A673 (cell line): ENCODE results near the gene KCNN1. TPM values are rescaled to one million over a fixed set of nuclear protein-coding genes. Genes with fewer than 3 reads are reported as not detected.
A peak's percentile ranks its signal among the peaks of the same experiment; 100 is the strongest.
"Not testable (repeated sequence)": the region's sequence is repeated elsewhere in the genome, so short reads cannot be mapped to it uniquely, and the experiment has no call there.

Source experiments
- BruUV-seq: library from RNA; stranded (reverse); fragments of 400-500 nt; replicated peaks from 2 replicates; lab custom pipeline; 2021; lab: Mats Ljungman, UMichigan
- CTCF ChIA-PET: fragments of 300-600 bp; sonication (Branson Sonifier 250); formaldehyde crosslinking; loops from one replicate; lab custom pipeline; 2022; ENCODE audit warnings: antibody characterized with exemption; lab: Charles Lee
- POLR2A ChIA-PET: fragments of 300-600 bp; sonication (Branson Sonifier 250); formaldehyde crosslinking; loops from one replicate; lab custom pipeline; 2022; ENCODE audit warnings: antibody characterized with exemption; ENCODE audit not compliant: low non-redundant PET; lab: Charles Lee
- DNase-seq: peaks from one replicate; pipeline ENCODE4 v3.0.0-alpha.2; 2015; ENCODE audit warnings: low spot score
- H3K27ac ChIP-seq: fragments of 200-600 bp; sonication (generic); 2 replicates; pipeline ENCODE4 v1.5.1; 2016; ENCODE audit warnings: mixed run types, low read depth, mild to moderate bottlenecking, mixed read lengths, antibody characterized with exemption, low read length; ENCODE audit not compliant: poor library complexity, severe bottlenecking
- H3K27me3 ChIP-seq: fragments of 200-600 bp; sonication (generic); replicated peaks from 2 replicates; pipeline ENCODE4 v1.6.1; 2017; ENCODE audit warnings: mixed run types, low read depth, mild to moderate bottlenecking, mixed read lengths, antibody characterized with exemption, low read length; ENCODE audit not compliant: insufficient read depth, poor library complexity
- H3K36me3 ChIP-seq: fragments of 200-600 bp; sonication (generic); 2 replicates; pipeline ENCODE4 v1.6.1; 2016; ENCODE audit warnings: mixed run types, mild to moderate bottlenecking, mixed read lengths, antibody characterized with exemption, low read length; ENCODE audit not compliant: insufficient read depth, poor library complexity, severe bottlenecking
- H3K4me1 ChIP-seq: fragments of 200-600 bp; sonication (generic); 2 replicates; pipeline ENCODE4 v1.6.1; 2017; ENCODE audit warnings: mixed run types, mild to moderate bottlenecking, mixed read lengths, antibody characterized with exemption, low read length; ENCODE audit not compliant: insufficient read depth, poor library complexity, severe bottlenecking
- H3K4me3 ChIP-seq: fragments of 200-600 bp; sonication (generic); 2 replicates; pipeline ENCODE4 v1.5.1; 2016; ENCODE audit warnings: low read depth, mixed run types, mild to moderate bottlenecking, mixed read lengths, low read length; ENCODE audit not compliant: poor library complexity, severe bottlenecking
- H3K9me3 ChIP-seq: fragments of 200-600 bp; sonication (generic); 2 replicates; pipeline ENCODE4 v1.6.1; 2016; ENCODE audit warnings: mixed run types, low read depth, mild to moderate bottlenecking, mixed read lengths, antibody characterized with exemption, low read length; ENCODE audit not compliant: poor library complexity, severe bottlenecking
- CTCF ChIP-seq: fragments of 300-800, 200-600 bp; sonication (generic); conservative IDR thresholded peaks from 2 replicates; pipeline ENCODE4 v1.5.1; 2017; ENCODE audit warnings: low read depth, mild to moderate bottlenecking, antibody characterized with exemption, low read length, moderate library complexity, mixed read lengths
- EZH2 ChIP-seq: fragments of 200-600 bp; sonication (generic); IDR thresholded peaks from 2 replicates; pipeline ENCODE4 v1.6.1; 2017; ENCODE audit warnings: borderline replicate concordance, low read depth, mild to moderate bottlenecking, mixed read lengths, antibody characterized with exemption, low read length; ENCODE audit not compliant: poor library complexity, severe bottlenecking
- intact Hi-C: fragments of 100-400 bp; cut with micrococcal nuclease; formaldehyde crosslinking; loops from one replicate; pipeline ENCODE4 v1.10.0; 2022; ENCODE audit not compliant: unreplicated experiment
- total RNA-seq: library from RNA; stranded (reverse); gene quantifications from 2 replicates; pipeline ENCODE4 v1.2.3, GENCODE V29; 2021

KCNN1 gene
- total RNA-seq, 1 experiment from 2014 or later = 81.2 TPM

DNA sequence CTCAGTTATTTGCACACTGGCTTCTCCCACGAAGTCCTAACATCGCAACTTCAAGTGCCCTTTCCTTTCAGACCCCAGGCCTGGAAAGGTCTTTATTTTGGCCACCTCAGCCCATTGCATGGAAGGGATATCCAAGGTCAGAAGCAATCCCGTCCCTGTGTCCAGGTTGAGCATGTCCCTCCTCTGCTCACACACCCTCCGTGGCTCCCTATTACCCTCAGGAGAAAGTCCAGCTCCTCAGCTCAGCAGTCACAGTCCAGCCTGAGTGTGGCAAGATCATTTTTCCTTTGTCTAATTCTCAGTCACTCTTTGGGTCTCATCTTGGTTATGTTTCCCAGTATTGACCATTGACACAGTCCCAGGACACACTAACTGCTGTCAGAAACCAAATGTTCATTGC is 60.2 kb downstream of the KCNN1 start:
- Histone ChIP-seq H3K9me3 (no peaks in the 10 kb centered on the region), H3K27ac (no peak overlapping the region), H3K4me3 (no peak overlapping the region), H3K4me1 (peaks cover 25% of the 10 kb centered on the region), H3K36me3 (no peaks in the 10 kb centered on the region), H3K27me3 (no peaks in the 10 kb centered on the region)
- intact Hi-C loops = no loop called here
- no TSS peak for BruUV-seq
- ChIA-PET POLR2A (no interaction called here), CTCF (no interaction called here)
- TF ChIP-seq EZH2 = no peak
- TF ChIP-seq CTCF = no peak
- DNase-seq = no peak

DNA sequence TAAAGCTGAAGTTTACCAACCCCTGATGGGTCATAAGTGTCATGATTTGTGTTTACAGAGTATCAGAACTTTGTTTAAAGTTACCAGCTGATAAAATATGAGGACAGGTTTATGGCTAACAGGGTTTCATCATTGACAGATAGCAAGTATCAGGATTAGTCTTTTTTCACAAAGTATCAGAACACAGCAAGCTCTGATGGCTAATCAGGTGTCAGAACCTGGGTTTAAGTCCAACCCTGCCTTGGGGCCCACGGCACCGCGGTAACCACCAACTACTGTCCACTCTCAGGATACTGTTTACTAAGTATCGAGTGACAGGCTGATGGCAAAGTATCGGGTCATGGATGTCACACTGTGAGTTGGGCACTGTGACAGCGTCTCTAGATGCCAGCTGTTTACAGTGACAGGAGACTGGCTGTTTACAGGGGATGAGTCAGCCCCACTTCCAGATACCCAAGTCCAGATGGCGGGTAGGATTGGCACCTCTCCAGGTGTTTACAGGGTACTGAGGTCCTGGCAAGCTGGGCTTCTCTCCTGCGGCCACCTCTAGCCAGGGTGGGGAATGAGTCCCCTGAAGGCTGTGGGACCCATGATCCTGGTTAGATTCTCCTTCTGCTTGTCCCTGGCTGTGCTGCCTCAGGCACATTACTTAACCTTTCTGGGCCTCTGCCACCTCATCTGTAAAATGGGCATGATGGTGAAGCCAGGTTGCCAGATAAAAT is 62.9 kb downstream of the KCNN1 start:
- Histone ChIP-seq H3K4me1 (peaks cover 3% of the 10 kb centered on the region), H3K36me3 (no peaks in the 10 kb centered on the region), H3K27ac (no peak overlapping the region), H3K9me3 (no peaks in the 10 kb centered on the region), H3K4me3 (no peak overlapping the region), H3K27me3 (no peaks in the 10 kb centered on the region)
- DNase-seq = peak; percentile 62
- BruUV-seq = no TSS peak
- CTCF ChIA-PET = no interaction called here
- intact Hi-C loops = no loop called here
- POLR2A ChIA-PET = no interaction called here
- no peak for TF ChIP-seq EZH2
- no peak for TF ChIP-seq CTCF

GRCh38 chr19:18031401-18031800 is 64.5 kb downstream of the KCNN1 start:
- BruUV-seq, H3K36me3 ChIP-seq, intact Hi-C loops, DNase-seq, H3K4me3 ChIP-seq, H3K4me1 ChIP-seq, H3K9me3 ChIP-seq, POLR2A ChIA-PET, H3K27me3 ChIP-seq, H3K27ac ChIP-seq: not testable (repeated sequence)
- CTCF ChIA-PET = interaction anchor here (0.7 kb wide), 1 partner anchor 26 kb away, joined by 3 read pairs; no protein-coding TSS in a partner anchor

DNA sequence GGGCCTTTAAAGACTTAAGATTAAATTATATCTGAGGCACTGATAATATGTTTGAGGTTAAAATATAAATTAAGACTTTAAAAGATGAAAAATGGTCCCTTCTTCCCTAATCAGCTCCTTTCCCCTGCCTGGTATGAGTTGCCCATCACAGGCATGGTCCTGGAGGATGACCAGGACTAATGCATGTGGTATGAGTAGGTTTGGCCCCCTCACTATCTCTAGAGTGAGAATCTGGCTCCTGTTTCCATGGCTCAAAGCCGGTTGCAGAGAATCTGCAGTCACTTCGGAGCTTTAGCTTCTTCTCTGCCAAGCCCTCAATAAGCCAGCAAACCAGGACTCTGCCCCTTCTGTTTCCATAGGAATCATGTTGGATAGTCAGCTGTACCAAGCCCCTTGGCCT is 65.2 kb downstream of the KCNN1 start:
- POLR2A ChIA-PET, BruUV-seq, H3K27ac ChIP-seq, H3K4me3 ChIP-seq, intact Hi-C loops, H3K4me1 ChIP-seq, H3K9me3 ChIP-seq, DNase-seq, H3K27me3 ChIP-seq, H3K36me3 ChIP-seq: not testable (repeated sequence)
- CTCF ChIA-PET = interaction anchor here (0.7 kb wide), 1 partner anchor 26 kb away, joined by 3 read pairs; no protein-coding TSS in a partner anchor
